Endometrial microvascular endothelial cells (primary cell): ENCODE data around the gene FOXN3. TPM values are rescaled to one million over a fixed set of nuclear protein-coding genes. Genes with fewer than 3 reads are reported as not detected.

Source experiments
- in situ Hi-C: cut with HindIII; loops from 2 replicates; pipeline ENCODE4 v1.10.0; 2017; ENCODE audit warnings: low sequenced_read_pairs, low pct_unique_long_range_greater_than_20kb; ENCODE audit errors: inconsistent ontology term
- total RNA-seq: library from RNA; depleted of rRNA; stranded (reverse); fragments of >200 nt; gene quantifications from one replicate; pipeline ENCODE4 v1.2.3, GENCODE V29; 2015; ENCODE audit errors: inconsistent ontology term

The FOXN3 gene
- total RNA-seq, 1 donor from 2014 or later: 49.3 TPM

- in situ Hi-C loops: no loop called here
Observed at GRCh38 chr14:89393222-89393745, 23.7 kb downstream of the FOXN3 start.

- in situ Hi-C loops: no loop called here
Observed at GRCh38 chr14:89392181-89392580, 24.9 kb downstream of the FOXN3 start.

GRCh38 chr14:89391556-89391955 is 25.5 kb downstream of the FOXN3 start:
- in situ Hi-C loops: no loop called here

- in situ Hi-C loops: no loop called here
Observed at GRCh38 chr14:89391123-89391522, 25.9 kb downstream of the FOXN3 start.

GRCh38 chr14:89388853-89389252 is 28.2 kb downstream of the FOXN3 start:
- in situ Hi-C loops: no loop called here

- in situ Hi-C loops: no loop called here
Observed at GRCh38 chr14:89387922-89388685, 28.9 kb downstream of the FOXN3 start.

- in situ Hi-C loops: no loop called here
Observed at GRCh38 chr14:89386212-89386886, 30.7 kb downstream of the FOXN3 start.

- in situ Hi-C loops: no loop called here
Observed at GRCh38 chr14:89384636-89385035, 32.4 kb downstream of the FOXN3 start.

- in situ Hi-C loops: no loop called here
Observed at GRCh38 chr14:89384023-89384422, 33.0 kb downstream of the FOXN3 start.

- in situ Hi-C loops: no loop called here
Observed at GRCh38 chr14:89382901-89383845, 33.9 kb downstream of the FOXN3 start.

- in situ Hi-C loops: no loop called here
Observed at GRCh38 chr14:89382487-89382886, 34.5 kb downstream of the FOXN3 start.

- in situ Hi-C loops: no loop called here
Observed at GRCh38 chr14:89379891-89380820, 36.9 kb downstream of the FOXN3 start.

- in situ Hi-C loops: no loop called here
Observed at GRCh38 chr14:89379006-89379405, 38.0 kb downstream of the FOXN3 start.

- in situ Hi-C loops: no loop called here
Observed at GRCh38 chr14:89378119-89378518, 38.9 kb downstream of the FOXN3 start.

- in situ Hi-C loops: no loop called here
Observed at GRCh38 chr14:89377544-89377943, 39.5 kb downstream of the FOXN3 start.

GRCh38 chr14:89374908-89375307 is 42.1 kb downstream of the FOXN3 start:
- in situ Hi-C loops: no loop called here

- in situ Hi-C loops: no loop called here
Observed at GRCh38 chr14:89373185-89373584, 43.8 kb downstream of the FOXN3 start.

GRCh38 chr14:89372512-89372883 is 44.5 kb downstream of the FOXN3 start:
- in situ Hi-C loops: no loop called here
